ENCODE measurements around the gene SYNPR. TPM values are rescaled to one million over a fixed set of nuclear protein-coding genes. Genes with fewer than 3 reads are reported as not detected.
A peak's percentile ranks its signal among the peaks of the same experiment; 100 is the strongest.

SYNPR gene
- total RNA-seq, 4 donors from 2014 or later, result not detected

DNA sequence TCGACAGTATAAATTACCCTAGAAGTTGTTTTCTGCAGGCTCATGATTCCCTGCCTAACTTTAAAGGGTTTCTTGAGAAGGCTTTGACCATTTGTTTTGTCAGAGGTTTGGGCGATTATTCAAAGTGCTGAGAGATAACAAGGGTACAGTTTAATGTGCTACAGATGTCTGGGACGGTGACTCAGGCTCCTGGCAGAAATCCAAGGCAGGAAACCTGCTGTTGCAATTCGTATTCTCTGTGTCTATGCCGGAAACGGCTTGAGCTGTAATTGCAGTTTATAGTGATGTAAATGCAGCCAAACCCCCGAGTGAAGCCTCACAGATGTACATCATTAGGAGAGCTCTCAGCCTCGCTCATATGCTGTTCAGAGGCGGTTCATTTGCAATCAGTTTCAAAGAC, 65.6 kb downstream of the SYNPR start:
- no peaks in the 10 kb centered on the region for H3K36me3 ChIP-seq
- H3K4me3 ChIP-seq, result no peak overlapping the region
- TF ChIP-seq POLR2A (IDR thresholded peaks at IDR 0.05) (no peak), EP300 (IDR thresholded peaks at IDR 0.05) (no peak), POLR2AphosphoS5 (IDR thresholded peaks at IDR 0.05) (no peak)
- TF ChIP-seq, protein P1, sequence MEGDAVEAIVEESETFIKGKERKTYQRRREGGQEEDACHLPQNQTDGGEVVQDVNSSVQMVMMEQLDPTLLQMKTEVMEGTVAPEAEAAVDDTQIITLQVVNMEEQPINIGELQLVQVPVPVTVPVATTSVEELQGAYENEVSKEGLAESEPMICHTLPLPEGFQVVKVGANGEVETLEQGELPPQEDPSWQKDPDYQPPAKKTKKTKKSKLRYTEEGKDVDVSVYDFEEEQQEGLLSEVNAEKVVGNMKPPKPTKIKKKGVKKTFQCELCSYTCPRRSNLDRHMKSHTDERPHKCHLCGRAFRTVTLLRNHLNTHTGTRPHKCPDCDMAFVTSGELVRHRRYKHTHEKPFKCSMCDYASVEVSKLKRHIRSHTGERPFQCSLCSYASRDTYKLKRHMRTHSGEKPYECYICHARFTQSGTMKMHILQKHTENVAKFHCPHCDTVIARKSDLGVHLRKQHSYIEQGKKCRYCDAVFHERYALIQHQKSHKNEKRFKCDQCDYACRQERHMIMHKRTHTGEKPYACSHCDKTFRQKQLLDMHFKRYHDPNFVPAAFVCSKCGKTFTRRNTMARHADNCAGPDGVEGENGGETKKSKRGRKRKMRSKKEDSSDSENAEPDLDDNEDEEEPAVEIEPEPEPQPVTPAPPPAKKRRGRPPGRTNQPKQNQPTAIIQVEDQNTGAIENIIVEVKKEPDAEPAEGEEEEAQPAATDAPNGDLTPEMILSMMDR (IDR thresholded peaks at IDR 0.05), result no peak

DNA sequence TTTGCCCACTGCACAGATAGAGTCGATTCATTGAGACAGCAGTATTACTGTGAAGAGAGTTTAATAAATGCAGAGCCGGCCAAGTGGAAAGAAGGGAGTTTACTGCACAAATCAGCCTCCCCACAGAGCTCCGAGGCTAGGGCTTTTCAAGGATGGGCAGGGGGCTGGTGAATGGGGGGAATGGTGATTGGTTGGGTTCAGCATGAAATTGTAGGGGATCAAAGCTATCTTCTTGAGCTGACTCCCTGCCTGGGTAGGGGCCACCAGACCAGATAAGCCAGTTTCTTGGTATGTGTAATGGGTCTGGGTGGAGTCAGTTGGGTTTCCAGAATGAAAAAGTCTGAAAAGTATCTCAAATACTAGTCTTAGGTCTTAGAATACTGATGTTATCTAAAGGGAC, 66.6 kb downstream of the SYNPR start:
- no peak for DNase-seq (ENCODE audit: low spot score in 2 of 2)
- no peak overlapping the region for H3K4me3 ChIP-seq
- 34% methylated on average over 3 of the region's 3 CpGs for WGBS
- no peaks in the 10 kb centered on the region for H3K9me3 ChIP-seq
- TF ChIP-seq EP300 (IDR thresholded peaks at IDR 0.05), result no peak
- TF ChIP-seq, protein P1 (IDR thresholded peaks at IDR 0.05), result no peak
- H3K4me1 ChIP-seq, result peaks cover 13% of the 10 kb centered on the region
- no peaks in the 10 kb centered on the region for H3K36me3 ChIP-seq
- no peak overlapping the region for H3K27ac ChIP-seq
- peaks cover 4% of the 10 kb centered on the region for H3K27me3 ChIP-seq

More for the DNA sequence above, 65.6 kb downstream of the SYNPR start:
- no peaks in the 10 kb centered on the region for H3K9me3 ChIP-seq
- H3K27ac ChIP-seq, result no peak overlapping the region
- peaks cover 4% of the 10 kb centered on the region for H3K27me3 ChIP-seq
- DNase-seq (ENCODE audit: low spot score in 2 of 2), result peak; percentile 81 to 85
- 2% methylated on average over 8 of the region's 9 CpGs for WGBS
- H3K4me1 ChIP-seq, result peaks cover 13% of the 10 kb centered on the region

DNA sequence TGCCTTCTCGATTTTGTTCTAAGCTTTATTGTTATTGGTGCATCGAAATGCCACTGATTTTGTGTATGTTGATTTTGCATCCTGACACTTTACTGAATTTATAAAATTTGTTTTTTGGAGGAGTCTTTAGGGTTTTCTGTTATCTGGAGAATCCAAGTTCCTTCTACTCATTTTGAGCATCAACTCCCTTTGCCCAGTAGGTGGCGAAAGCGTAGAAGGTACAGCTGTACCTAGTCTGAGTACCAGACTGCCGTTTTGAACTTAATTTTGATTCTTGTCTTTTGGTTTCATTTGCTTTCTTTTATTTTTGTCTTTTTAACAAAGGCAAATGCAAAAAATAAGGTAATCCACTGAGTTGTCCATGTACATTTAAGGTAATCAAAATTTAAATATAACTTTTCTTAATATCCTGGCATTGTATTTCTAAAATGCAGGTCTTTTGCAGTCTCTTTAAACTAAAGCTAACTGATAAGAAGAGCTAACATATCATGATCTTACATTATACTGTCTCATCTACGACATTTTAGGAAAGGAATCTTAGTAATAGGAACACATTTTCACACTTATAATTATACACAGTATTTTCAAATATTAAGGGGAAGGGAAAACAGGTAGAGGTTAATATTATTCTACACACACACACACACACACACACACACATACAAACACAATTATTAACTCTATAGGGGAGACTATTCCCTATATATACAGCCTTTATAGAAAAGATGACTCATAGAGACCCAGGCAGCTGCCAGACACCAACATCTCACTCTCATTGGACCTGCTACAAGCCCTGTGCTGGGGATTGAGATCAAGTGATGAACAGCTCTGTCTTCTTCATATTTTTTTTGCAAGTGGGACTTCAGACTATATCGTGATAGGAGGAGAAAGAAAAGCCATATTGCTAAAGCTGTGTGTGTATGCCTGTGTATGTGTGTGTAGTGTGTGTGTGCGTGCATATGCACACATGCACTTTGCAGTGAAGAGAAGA, 71.8 kb downstream of the SYNPR start:
- no peak overlapping the region for H3K4me3 ChIP-seq
- DNase-seq (ENCODE audit: low spot score in 2 of 2), result no peak
- no peaks in the 10 kb centered on the region for H3K36me3 ChIP-seq
- H3K4me1 ChIP-seq, result no peaks in the 10 kb centered on the region
- peaks cover 4% of the 10 kb centered on the region for H3K27me3 ChIP-seq
- H3K27ac ChIP-seq, result no peak overlapping the region
- TF ChIP-seq POLR2AphosphoS5 (IDR thresholded peaks at IDR 0.05), result no peak
- no peak for TF ChIP-seq EP300 (IDR thresholded peaks at IDR 0.05)
- TF ChIP-seq, protein P1 (IDR thresholded peaks at IDR 0.05), result peak; percentile 39 to 72
- WGBS, result 21% methylated on average over 8 of the region's 8 CpGs
- H3K9me3 ChIP-seq, result no peaks in the 10 kb centered on the region

DNA sequence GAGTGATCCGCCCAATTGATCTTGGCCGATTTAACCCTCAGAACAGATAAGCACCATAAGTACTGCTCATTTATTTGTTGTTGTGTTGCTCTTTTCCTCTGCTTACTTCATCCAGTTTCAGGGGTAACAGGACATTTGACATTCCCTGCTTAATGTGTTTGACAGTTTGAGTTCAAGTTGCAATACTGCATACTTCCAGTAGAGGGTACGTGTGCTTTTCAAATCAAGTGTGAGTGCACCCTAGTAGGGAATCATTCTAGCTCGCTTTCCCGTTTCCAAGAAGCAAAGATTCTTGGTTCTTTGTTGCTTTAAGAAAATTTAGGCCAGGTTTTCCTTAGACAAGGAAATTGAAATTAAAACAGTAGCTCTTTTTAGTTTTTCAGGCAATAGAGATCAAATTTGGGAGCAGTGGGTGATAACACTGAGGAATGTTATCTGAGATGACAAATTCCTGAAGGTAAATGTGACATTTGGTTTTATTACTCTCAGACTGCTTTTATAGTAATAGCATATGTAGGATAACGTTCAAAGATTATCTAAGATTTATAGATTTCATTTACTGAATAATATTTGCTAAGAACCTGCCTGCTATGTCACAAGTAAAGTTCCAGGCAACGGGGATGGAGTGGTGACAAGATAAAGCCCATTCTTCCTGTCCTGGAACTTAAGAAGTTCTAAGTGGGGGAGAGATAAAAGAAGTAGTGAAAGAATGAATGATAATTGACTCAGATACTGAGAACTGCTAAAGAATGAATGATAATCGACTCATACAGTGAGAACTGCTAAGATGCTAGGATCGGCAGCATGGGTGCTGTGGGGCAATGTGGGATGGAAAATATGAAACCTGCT, 73.3 kb downstream of the SYNPR start:
- H3K27ac ChIP-seq, result no peak overlapping the region
- TF ChIP-seq POLR2AphosphoS5 (IDR thresholded peaks at IDR 0.05), result no peak
- TF ChIP-seq, protein P1 (IDR thresholded peaks at IDR 0.05), result peak; percentile 64 to 72
- no peaks in the 10 kb centered on the region for H3K9me3 ChIP-seq
- H3K27me3 ChIP-seq, result no peaks in the 10 kb centered on the region
- WGBS, result 32% methylated on average over 9 of the region's 9 CpGs
- no peaks in the 10 kb centered on the region for H3K36me3 ChIP-seq
- no peak for DNase-seq (ENCODE audit: low spot score in 2 of 2)
- no peak overlapping the region for H3K4me3 ChIP-seq
- no peaks in the 10 kb centered on the region for H3K4me1 ChIP-seq

DNA sequence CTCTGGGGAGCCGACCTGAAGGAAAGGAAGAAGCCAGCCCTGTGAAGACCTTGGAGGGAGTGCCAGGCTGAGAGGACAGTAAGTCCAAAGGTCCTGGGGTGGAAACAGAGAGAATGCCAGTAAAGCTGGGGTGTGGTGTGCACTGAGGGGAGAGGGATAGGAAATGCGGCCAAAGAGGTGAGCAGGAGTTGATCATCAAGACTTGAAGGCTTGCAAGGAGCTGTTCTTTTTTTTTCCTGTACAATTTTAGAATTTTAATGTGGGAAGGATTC, 73.8 kb downstream of the SYNPR start:
- DNase-seq (ENCODE audit: low spot score in 2 of 2), result no peak
- no peaks in the 10 kb centered on the region for H3K4me1 ChIP-seq
- no peaks in the 10 kb centered on the region for H3K36me3 ChIP-seq
- H3K27me3 ChIP-seq, result no peaks in the 10 kb centered on the region
- no peak for TF ChIP-seq POLR2AphosphoS5 (IDR thresholded peaks at IDR 0.05)
- no peak for TF ChIP-seq POLR2A (IDR thresholded peaks at IDR 0.05)
- TF ChIP-seq, protein P1 (IDR thresholded peaks at IDR 0.05), result no peak
- no peak for TF ChIP-seq EP300 (IDR thresholded peaks at IDR 0.05)
- no peaks in the 10 kb centered on the region for H3K9me3 ChIP-seq
- whole genome bisulfite sequencing, result 72% methylated on average over 2 of the region's 2 CpGs
- H3K27ac ChIP-seq, result no peak overlapping the region
- no peak overlapping the region for H3K4me3 ChIP-seq

Data from suprapubic skin (tissue), 4 donors.